Neural cell (in vitro differentiated cells): ENCODE results near the gene TRUB2.

ENCODE experiments used
- CTCF ChIP-seq: fragments of 450-650 bp; IDR thresholded peaks from 2 replicates; pipeline ENCODE4 v1.5.1; 2014; ENCODE audit warnings: antibody characterized with exemption, mild to moderate bottlenecking, moderate library complexity; ENCODE audit not compliant: poor library complexity, severe bottlenecking
- EP300 ChIP-seq: fragments of 450-650 bp; conservative IDR thresholded peaks from 2 replicates; pipeline ENCODE4 v1.6.1; 2014; ENCODE audit warnings: antibody characterized with exemption, mild to moderate bottlenecking, moderate library complexity; ENCODE audit not compliant: poor library complexity, severe bottlenecking
- MXI1 ChIP-seq: fragments of 450-650 bp; conservative IDR thresholded peaks from 2 replicates; pipeline ENCODE4 v1.6.1; 2014; ENCODE audit warnings: antibody characterized with exemption, mild to moderate bottlenecking; ENCODE audit not compliant: poor library complexity, severe bottlenecking
- POLR2AphosphoS5 ChIP-seq: IDR thresholded peaks from 2 replicates; pipeline ENCODE4 v1.6.1; 2012
- RAD21 ChIP-seq: fragments of 450-650 bp; conservative IDR thresholded peaks from 2 replicates; pipeline ENCODE4 v1.6.1; 2014; ENCODE audit warnings: antibody characterized with exemption, mild to moderate bottlenecking, moderate library complexity
- SMC3 ChIP-seq: fragments of 450-650 bp; conservative IDR thresholded peaks from 2 replicates; pipeline ENCODE4 v1.6.1; 2014; ENCODE audit warnings: antibody characterized with exemption, mild to moderate bottlenecking, moderate library complexity; ENCODE audit not compliant: poor library complexity

DNA sequence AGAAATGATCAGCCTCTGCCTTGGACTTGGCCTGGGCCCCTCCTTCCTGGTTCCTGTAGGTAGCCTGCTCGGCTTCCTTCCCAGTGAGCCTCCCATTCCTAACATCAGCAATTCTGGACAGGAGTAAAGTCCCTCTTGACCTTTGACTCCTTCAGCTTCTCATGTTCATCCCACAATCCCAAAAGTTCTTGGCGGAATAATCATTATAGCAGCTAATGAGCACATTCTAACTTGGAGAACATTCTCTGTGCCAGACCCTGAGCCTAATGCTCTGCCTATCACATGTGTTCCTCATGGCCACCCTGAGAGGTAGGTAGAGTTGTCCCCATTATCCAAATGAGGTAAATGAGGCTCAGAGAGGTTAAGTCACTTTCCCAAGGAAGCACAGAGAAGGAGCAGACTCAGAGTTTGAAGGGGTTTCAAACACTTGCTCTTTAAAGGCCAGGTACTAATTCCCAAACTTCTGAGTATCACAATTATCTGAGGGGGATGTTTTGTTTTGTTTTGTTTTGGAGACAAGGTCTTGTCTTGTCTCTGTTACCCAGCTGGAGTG, 24.9 kb downstream of the TRUB2 start:
- TF ChIP-seq CTCF, result no peak
- no peak for TF ChIP-seq EP300
- no peak for TF ChIP-seq POLR2AphosphoS5
- no peak for TF ChIP-seq RAD21
- no peak for TF ChIP-seq MXI1
- TF ChIP-seq SMC3, result no peak
